CD14-positive monocyte (primary cell): ENCODE data around the gene NNMT. TPM values are rescaled to one million over a fixed set of nuclear protein-coding genes. Genes with fewer than 3 reads are reported as not detected.

Experiments used
- DNase-seq, 3 donors: peaks; one replicate each; pipeline ENCODE4 v3.0.0-alpha.2; 2011 to 2022
- H2AFZ ChIP-seq: 2 replicates; pipeline ENCODE4 v1.6.0; 2012; ENCODE audit warnings: mild to moderate bottlenecking, low read depth, low read length, inconsistent platforms; ENCODE audit not compliant: insufficient read depth, poor library complexity, severe bottlenecking
- H3K27ac ChIP-seq, 2 donors: 1 replicate in 1 of 2; 2 replicates in 1 of 2; pipeline ENCODE4 v1.5.1; 2012 to 2013; ENCODE audit warnings: low read length in 2 of 2, control low read depth in 1 of 2, inconsistent platforms in 1 of 2, low read depth in 1 of 2, mild to moderate bottlenecking in 1 of 2
- H3K27me3 ChIP-seq, 2 donors: one replicate each; pipeline versions ENCODE4 v1.6.0 to v1.6.1; 2011 to 2013; ENCODE audit warnings: low read length in 2 of 2; ENCODE audit not compliant: control insufficient read depth in 2 of 2, insufficient read depth in 2 of 2
- H3K36me3 ChIP-seq, 2 donors: replicated peaks in 1 of 2; 1 replicate in 1 of 2; 2 replicates in 1 of 2; pipeline versions ENCODE4 v1.5.1 to v1.6.1; 2012 to 2013; ENCODE audit warnings: low read length in 2 of 2, control low read depth in 1 of 2, inconsistent platforms in 1 of 2, mild to moderate bottlenecking in 1 of 2; ENCODE audit not compliant: insufficient read depth in 2 of 2, control insufficient read depth in 1 of 2
- H3K4me1 ChIP-seq, 2 donors: 1 replicate in 1 of 2; 2 replicates in 1 of 2; pipeline versions ENCODE4 v1.5.1 to v1.6.1; 2012 to 2013; ENCODE audit warnings: low read length in 2 of 2, control low read depth in 1 of 2, inconsistent platforms in 1 of 2, mild to moderate bottlenecking in 1 of 2, moderate library complexity in 1 of 2; ENCODE audit not compliant: insufficient read depth in 2 of 2, control insufficient read depth in 1 of 2
- H3K4me2 ChIP-seq: replicated peaks from 2 replicates; pipeline ENCODE3; 2012; ENCODE audit warnings: low read length, moderate library complexity, mild to moderate bottlenecking; ENCODE audit not compliant: poor library complexity, severe bottlenecking; ENCODE audit errors: extremely low read depth
- H3K4me3 ChIP-seq, 3 experiments: fragments of 200-600 bp in 1 of 3; sonication (generic) in 1 of 3; replicated peaks in 1 of 3; 1 replicate in 2 of 3; 2 replicates in 1 of 3; pipeline ENCODE4 v1.5.1; 2011 to 2013; ENCODE audit warnings: low read length in 3 of 3, mild to moderate bottlenecking in 3 of 3, control low read depth in 2 of 3, low read depth in 2 of 3, inconsistent platforms in 1 of 3, moderate library complexity in 1 of 3
- H3K79me2 ChIP-seq: 2 replicates; pipeline ENCODE4 v1.6.0; 2012; ENCODE audit warnings: mild to moderate bottlenecking, control low read depth, inconsistent platforms, low read length, moderate library complexity; ENCODE audit not compliant: insufficient read depth
- H3K9ac ChIP-seq: 2 replicates; pipeline ENCODE4 v1.6.0; 2017; ENCODE audit warnings: low read length, mild to moderate bottlenecking; ENCODE audit not compliant: insufficient read depth, poor library complexity, severe bottlenecking
- H3K9me3 ChIP-seq, 2 donors: replicated peaks in 1 of 2; 1 replicate in 1 of 2; 2 replicates in 1 of 2; pipeline versions ENCODE4 v1.5.1 to v1.6.1; 2012 to 2013; ENCODE audit warnings: low read length in 2 of 2, control low read depth in 1 of 2; ENCODE audit not compliant: control insufficient read depth in 1 of 2, insufficient read depth in 1 of 2
- H4K20me1 ChIP-seq: 2 replicates; pipeline ENCODE4 v1.6.0; 2012; ENCODE audit warnings: mild to moderate bottlenecking, low read length, control low read depth, moderate library complexity; ENCODE audit not compliant: insufficient read depth
- H3K27ac Mint-ChIP-seq, 7 donors: one replicate each; pipeline ENCODE4 v1.8.0; 2020; ENCODE audit warnings: mild to moderate bottlenecking in 7 of 7, mixed read lengths in 7 of 7, moderate library complexity in 6 of 7, inconsistent platforms in 2 of 7
- H3K27me3 Mint-ChIP-seq, 3 donors: one replicate each; pipeline ENCODE4 v1.8.0; 2021 to 2022; ENCODE audit warnings: low read depth in 3 of 3, mild to moderate bottlenecking in 3 of 3, mixed read lengths in 3 of 3, moderate library complexity in 3 of 3, inconsistent platforms in 1 of 3
- H3K36me3 Mint-ChIP-seq, 2 donors: one replicate each; pipeline ENCODE4 v1.8.0; 2020; ENCODE audit warnings: mixed read lengths in 2 of 2, inconsistent platforms in 1 of 2, mild to moderate bottlenecking in 1 of 2
- H3K4me1 Mint-ChIP-seq: one replicate; pipeline ENCODE4 v1.8.0; 2020; ENCODE audit warnings: mild to moderate bottlenecking, mixed read lengths
- H3K4me3 Mint-ChIP-seq, 2 donors: one replicate each; pipeline ENCODE4 v1.8.0; 2020; ENCODE audit warnings: mild to moderate bottlenecking in 2 of 2, mixed read lengths in 2 of 2, moderate library complexity in 1 of 2
- H3K9me3 Mint-ChIP-seq, 7 donors: one replicate each; pipeline ENCODE4 v1.8.0; 2020 to 2022; ENCODE audit warnings: mixed read lengths in 7 of 7, mild to moderate bottlenecking in 6 of 7, moderate library complexity in 6 of 7, inconsistent platforms in 2 of 7
- WGBS: methylation state at CpG from one replicate; pipeline ENCODE4 v1.1.5; 2013; ENCODE audit warnings: missing lambda C conversion rate; ENCODE audit not compliant: insufficient coverage; 5-methylcytosine and 5-hydroxymethylcytosine counted together
- intact Hi-C, 2 donors: fragments of 100-400 bp; cut with micrococcal nuclease; formaldehyde crosslinking; loops; one replicate each; pipeline versions ENCODE4 v1.15.0 to v1.15.1; 2023
- polyA plus RNA-seq, 3 donors: library from polyadenylated mRNA; depleted of rRNA in 1 of 3; unstranded in 2 of 3; stranded (reverse) in 1 of 3; fragments of 300-500 nt in 2 of 3; fragments of >200 nt in 1 of 3; fragmentation: Illumina TruSeq in 2 of 3; gene quantifications; 1 replicate in 2 of 3; 2 replicates in 1 of 3; pipeline ENCODE4 v1.2.3, GENCODE V29; 2012 to 2021
- TF ChIP-seq, protein P1 (sequence below): fragments of 200-600 bp; IDR thresholded peaks from one replicate; pipeline ENCODE4 v1.8.0; 2022; ENCODE audit warnings: antibody characterized with exemption, mild to moderate bottlenecking

NNMT gene
- polyA plus RNA-seq, 3 donors, result not detected

DNA sequence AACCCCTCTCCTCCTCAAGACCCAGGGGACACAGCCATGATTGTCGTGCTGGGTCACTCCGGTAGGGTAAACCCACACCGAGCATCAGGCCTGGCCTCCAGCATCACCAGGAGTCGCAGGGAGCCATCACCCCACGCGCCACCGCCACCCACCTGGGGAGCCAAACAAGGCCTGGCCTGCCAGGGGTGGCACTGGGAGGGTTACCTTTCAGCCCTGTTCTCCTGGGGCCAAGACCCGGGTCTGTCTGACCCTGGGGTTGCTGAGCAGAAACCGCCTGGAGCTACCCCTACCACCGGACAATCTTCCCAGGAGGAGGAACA lies 39.3 kb upstream of the NNMT start:
- Mint-ChIP-seq H3K27me3 (peaks cover 0 to 4% (median 2%) of the 10 kb centered on the region in 3 donors), H3K36me3 (peaks cover 0 to under 1% of the 10 kb centered on the region in 2 donors), H3K27ac (peak overlapping the region in 2 of 7 donors; percentile 54 to 80), H3K4me3 (no peak overlapping the region), H3K9me3 (peaks cover 0 to 1% (median 0%) of the 10 kb centered on the region in 7 donors), H3K4me1 (peaks cover 22% of the 10 kb centered on the region)
- Histone ChIP-seq H3K4me1 (peaks cover 28% of the 10 kb centered on the region in 2 donors), H3K36me3 (no peaks in the 10 kb centered on the region), H3K27me3 (no peaks in the 10 kb centered on the region), H4K20me1 (no peaks in the 10 kb centered on the region), H3K27ac (no peak overlapping the region), H3K9ac (no peak overlapping the region), H3K4me3 (no peak overlapping the region), H3K79me2 (no peaks in the 10 kb centered on the region), H3K9me3 (no peaks in the 10 kb centered on the region), H3K4me2 (no peak overlapping the region), H2AFZ (no peak overlapping the region)
- DNase-seq, result no peak
- TF ChIP-seq, protein P1, sequence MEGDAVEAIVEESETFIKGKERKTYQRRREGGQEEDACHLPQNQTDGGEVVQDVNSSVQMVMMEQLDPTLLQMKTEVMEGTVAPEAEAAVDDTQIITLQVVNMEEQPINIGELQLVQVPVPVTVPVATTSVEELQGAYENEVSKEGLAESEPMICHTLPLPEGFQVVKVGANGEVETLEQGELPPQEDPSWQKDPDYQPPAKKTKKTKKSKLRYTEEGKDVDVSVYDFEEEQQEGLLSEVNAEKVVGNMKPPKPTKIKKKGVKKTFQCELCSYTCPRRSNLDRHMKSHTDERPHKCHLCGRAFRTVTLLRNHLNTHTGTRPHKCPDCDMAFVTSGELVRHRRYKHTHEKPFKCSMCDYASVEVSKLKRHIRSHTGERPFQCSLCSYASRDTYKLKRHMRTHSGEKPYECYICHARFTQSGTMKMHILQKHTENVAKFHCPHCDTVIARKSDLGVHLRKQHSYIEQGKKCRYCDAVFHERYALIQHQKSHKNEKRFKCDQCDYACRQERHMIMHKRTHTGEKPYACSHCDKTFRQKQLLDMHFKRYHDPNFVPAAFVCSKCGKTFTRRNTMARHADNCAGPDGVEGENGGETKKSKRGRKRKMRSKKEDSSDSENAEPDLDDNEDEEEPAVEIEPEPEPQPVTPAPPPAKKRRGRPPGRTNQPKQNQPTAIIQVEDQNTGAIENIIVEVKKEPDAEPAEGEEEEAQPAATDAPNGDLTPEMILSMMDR, result no peak
- intact Hi-C loops, result no loop called here
- WGBS, result 98% methylated on average over 10 of the region's 10 CpGs

DNA sequence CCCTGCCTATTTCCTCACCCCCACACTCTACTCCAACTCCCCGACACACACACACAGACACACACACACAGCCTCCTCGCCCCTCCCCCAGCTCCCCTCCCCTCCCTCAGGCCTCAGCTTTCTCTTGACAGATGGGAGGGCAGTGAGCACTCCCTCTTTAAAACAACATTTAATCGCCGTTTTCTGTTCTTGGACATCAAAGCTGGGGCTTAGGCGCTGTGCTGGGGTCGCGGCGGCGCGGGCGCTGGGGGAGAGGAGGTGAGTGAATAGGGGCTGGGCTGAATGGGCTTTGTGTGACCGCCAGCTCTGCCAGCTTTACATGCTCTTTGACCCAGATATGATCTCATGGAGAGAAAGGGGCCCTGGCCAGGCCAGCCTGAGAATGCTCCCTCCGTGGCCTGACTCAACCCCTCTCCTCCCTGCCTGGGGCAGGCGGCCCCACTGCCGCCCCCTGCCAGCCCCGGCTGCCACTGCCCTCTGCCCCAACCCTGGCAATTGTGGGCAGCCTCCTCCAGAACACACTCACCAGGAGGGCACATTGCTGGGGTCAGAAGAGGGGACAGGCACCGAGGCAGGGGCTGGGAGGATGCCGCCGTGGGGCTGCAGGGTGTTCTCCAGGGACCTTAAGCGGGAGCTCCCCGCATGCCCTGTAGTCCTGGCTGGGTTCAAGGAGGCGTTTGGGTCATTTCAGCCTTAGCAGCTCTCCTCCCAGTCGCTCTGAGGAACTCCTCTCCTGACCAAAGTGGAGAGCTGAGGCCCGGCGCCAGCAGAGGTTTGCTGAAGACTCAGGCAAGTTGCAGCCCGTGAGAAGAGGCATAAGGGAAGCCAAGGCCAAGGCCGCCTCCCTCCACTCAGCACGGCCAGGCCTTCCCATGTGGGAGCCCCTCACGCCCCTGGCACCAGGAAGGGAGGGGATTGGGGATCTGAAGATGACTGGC lies 38.3 kb upstream of the NNMT start:
- H3K27ac Mint-ChIP-seq, result peak overlapping the region in 2 of 7 donors; percentile 66 to 71
- Histone ChIP-seq H3K27me3 (peaks cover 0 to under 1% of the 10 kb centered on the region in 2 donors), H3K4me1 (peaks cover 28% of the 10 kb centered on the region in 2 donors), H2AFZ (peak overlapping the region; percentile 56), H3K9me3 (no peaks in the 10 kb centered on the region), H3K9ac (peak overlapping the region; percentile 18), H3K4me2 (no peak overlapping the region), H3K27ac (peak overlapping the region in 1 of 2 donors; percentile 50), H4K20me1 (no peaks in the 10 kb centered on the region), H3K36me3 (no peaks in the 10 kb centered on the region), H3K79me2 (no peaks in the 10 kb centered on the region), H3K4me3 (no peak overlapping the region)
- no peak for DNase-seq
- TF ChIP-seq, protein P1, result no peak
- 90% methylated on average over 10 of the region's 29 CpGs for WGBS
- no peaks in the 10 kb centered on the region for H3K9me3 Mint-ChIP-seq
- no peaks in the 10 kb centered on the region for H3K36me3 Mint-ChIP-seq
- H3K4me1 Mint-ChIP-seq, result peaks cover 22% of the 10 kb centered on the region
- intact Hi-C loops, result no loop called here
- H3K27me3 Mint-ChIP-seq, result peaks cover 0 to 4% (median 2%) of the 10 kb centered on the region in 3 donors
- H3K4me3 Mint-ChIP-seq, result no peak overlapping the region
